CD4-positive, CD25-positive, alpha-beta regulatory T cell (primary cell): Measurements from ENCODE around the gene ALAS1. TPM values are rescaled to one million over a fixed set of nuclear protein-coding genes. Genes with fewer than 3 reads are reported as not detected.

Source experiments
- ATAC-seq, 2 donors: fragments of 150-1000 bp; cut with Tn5 transposase; one replicate each; pipeline ENCODE4 v1.10.0; 2021; ENCODE audit warnings: low read depth in 2 of 2, moderate number of reproducible peaks in 2 of 2, moderate library complexity in 1 of 2
- DNase-seq, 3 donors: peaks; one replicate each; pipeline versions ENCODE4 v3.0.0 to v3.0.0-alpha.2; 2012 to 2022; ENCODE audit warnings: mixed read lengths in 1 of 3
- H3K27ac ChIP-seq: one replicate; pipeline ENCODE4 v1.7.0; 2013; ENCODE audit warnings: mild to moderate bottlenecking, low read length; ENCODE audit not compliant: insufficient read depth, poor library complexity, severe bottlenecking
- H3K27me3 ChIP-seq: one replicate; pipeline ENCODE4 v1.7.0; 2013; ENCODE audit warnings: low read length; ENCODE audit not compliant: control insufficient read depth, insufficient read depth
- H3K36me3 ChIP-seq: one replicate; pipeline ENCODE4 v1.7.0; 2013; ENCODE audit warnings: mild to moderate bottlenecking, low read length, moderate library complexity; ENCODE audit not compliant: control insufficient read depth, insufficient read depth
- H3K4me1 ChIP-seq: 2 replicates; pipeline ENCODE4 v1.7.0; 2013; ENCODE audit warnings: mild to moderate bottlenecking, low read length; ENCODE audit not compliant: insufficient read depth, control insufficient read depth, poor library complexity, severe bottlenecking
- H3K4me3 ChIP-seq: one replicate; pipeline ENCODE4 v1.7.0; 2013; ENCODE audit warnings: low read depth, mild to moderate bottlenecking, low read length, moderate library complexity
- H3K9me3 ChIP-seq, 2 experiments: 1 replicate in 1 of 2; 2 replicates in 1 of 2; pipeline ENCODE4 v1.7.0; 2013; ENCODE audit warnings: low read length in 2 of 2, mild to moderate bottlenecking in 1 of 2, moderate library complexity in 1 of 2; ENCODE audit not compliant: control insufficient read depth in 2 of 2
- H3K27ac Mint-ChIP-seq, 3 donors: one replicate each; pipeline ENCODE4 v1.8.0; 2020 to 2022; ENCODE audit warnings: mild to moderate bottlenecking in 3 of 3, mixed read lengths in 3 of 3, moderate library complexity in 2 of 3
- H3K27me3 Mint-ChIP-seq: one replicate; pipeline ENCODE4 v1.8.0; 2022; ENCODE audit warnings: mild to moderate bottlenecking, mixed read lengths
- H3K36me3 Mint-ChIP-seq: one replicate; pipeline ENCODE4 v1.8.0; 2020; ENCODE audit warnings: mixed read lengths
- H3K4me1 Mint-ChIP-seq, 4 donors: one replicate each; pipeline ENCODE4 v1.8.0; 2020 to 2022; ENCODE audit warnings: mixed read lengths in 4 of 4, mild to moderate bottlenecking in 1 of 4
- H3K4me3 Mint-ChIP-seq, 4 donors: one replicate each; pipeline ENCODE4 v1.8.0; 2020 to 2022; ENCODE audit warnings: mild to moderate bottlenecking in 4 of 4, mixed read lengths in 4 of 4, moderate library complexity in 3 of 4
- H3K9me3 Mint-ChIP-seq, 7 donors: one replicate each; pipeline ENCODE4 v1.8.0; 2020 to 2022; ENCODE audit warnings: mixed read lengths in 7 of 7, mild to moderate bottlenecking in 3 of 7, moderate library complexity in 2 of 7
- polyA plus RNA-seq, 4 donors: library from polyadenylated mRNA; unstranded; fragments of 300-500 nt; fragmentation: Illumina TruSeq; gene quantifications; one replicate each; pipeline ENCODE4 v1.2.3, GENCODE V29; 2021
- total RNA-seq: library from RNA; stranded (reverse); gene quantifications from one replicate; pipeline ENCODE4 v1.2.3, GENCODE V29; 2022

Gene ALAS1
- total and polyA plus RNA-seq, 5 donors from 2014 or later: 17.1 to 41.4 (median 27.7) TPM

- Histone ChIP-seq H3K4me3 (peak overlapping the region; percentile 51), H3K36me3 (peaks cover 99% of the 10 kb centered on the region), H3K4me1 (peaks cover 37% of the 10 kb centered on the region), H3K27ac (no peak overlapping the region), H3K27me3 (no peaks in the 10 kb centered on the region), H3K9me3 (no peaks in the 10 kb centered on the region)
- peak overlapping the region in 2 of 4 donors; percentile 46 to 70 for H3K4me3 Mint-ChIP-seq
- peaks cover 33 to 90% (median 52%) of the 10 kb centered on the region in 4 donors for H3K4me1 Mint-ChIP-seq
- H3K27ac Mint-ChIP-seq: peak overlapping the region; percentile 9 to 94 (median 32)
- H3K9me3 Mint-ChIP-seq: peaks cover 0 to 2% (median 0%) of the 10 kb centered on the region in 7 donors
- DNase-seq: no peak
- no peaks in the 10 kb centered on the region for H3K27me3 Mint-ChIP-seq
- no peak for ATAC-seq
- peaks cover 66% of the 10 kb centered on the region for H3K36me3 Mint-ChIP-seq
These were observed 64.5 kb downstream of the ALAS1 start for GRCh38 chr3:52262447-52262846.

Other genes with a start within 250 kb of the ALAS1 start
- gene GPR62, start 242.8 kb upstream of the ALAS1 start, total RNA-seq: not detected
- gene GPR62, start 242.8 kb upstream of the ALAS1 start, polyA plus RNA-seq: under 1 TPM in 1 of 4 donors, not detected in 3; 0.22 TPM
- 24.6 TPM for gene PCBP4, start 230.7 kb upstream of the ALAS1 start, total RNA-seq
- gene PCBP4, start 230.7 kb upstream of the ALAS1 start, polyA plus RNA-seq: 10 to 100 TPM in 3 of 4 donors, 1 to 10 TPM in 1; 9.6 to 19.4 (median 12.9) TPM
- 45.1 TPM for gene ABHD14B, start 224.1 kb upstream of the ALAS1 start, total RNA-seq
- 10 to 100 TPM; 60.3 to 86.1 (median 78.8) TPM for gene ABHD14B, start 224.1 kb upstream of the ALAS1 start, polyA plus RNA-seq
- gene ABHD14A, start 223.1 kb upstream of the ALAS1 start, total RNA-seq: 12.7 TPM
- 100 to 1,000 TPM in 2 of 4 donors, 10 to 100 TPM in 2; 91.0 to 137 (median 105) TPM for gene ABHD14A, start 223.1 kb upstream of the ALAS1 start, polyA plus RNA-seq
- 6.7 TPM for gene ACY1, start 214.6 kb upstream of the ALAS1 start, total RNA-seq
- gene ACY1, start 214.6 kb upstream of the ALAS1 start, polyA plus RNA-seq: 10 to 100 TPM in 3 of 4 donors, 1 to 10 TPM in 1; 6.4 to 14.7 (median 11.3) TPM
- 1,128 TPM for gene RPL29, start 202.3 kb upstream of the ALAS1 start, total RNA-seq
- gene RPL29, start 202.3 kb upstream of the ALAS1 start, polyA plus RNA-seq: 1,000 to 10,000 TPM; 1,236 to 1,661 (median 1,413) TPM
- 12.7 TPM for gene DUSP7, start 141.6 kb upstream of the ALAS1 start, total RNA-seq
- 1 to 10 TPM; 3.0 to 3.7 (median 3.5) TPM for gene DUSP7, start 141.6 kb upstream of the ALAS1 start, polyA plus RNA-seq
- gene POC1A, start 43.7 kb upstream of the ALAS1 start, total RNA-seq: 1.7 TPM
- 1 to 10 TPM; 1.3 to 3.2 (median 1.9) TPM for gene POC1A, start 43.7 kb upstream of the ALAS1 start, polyA plus RNA-seq
- gene TLR9, start 27.5 kb downstream of the ALAS1 start, total RNA-seq: 0.27 TPM
- under 1 TPM in 1 of 4 donors, not detected in 3; 0.16 TPM for gene TLR9, start 27.5 kb downstream of the ALAS1 start, polyA plus RNA-seq
- 62.4 TPM for gene TWF2, start 41.0 kb downstream of the ALAS1 start, total RNA-seq
- 100 to 1,000 TPM; 116 to 142 (median 131) TPM for gene TWF2, start 41.0 kb downstream of the ALAS1 start, polyA plus RNA-seq
- 80.7 TPM for gene PPM1M, start 47.6 kb downstream of the ALAS1 start, total RNA-seq
- gene PPM1M, start 47.6 kb downstream of the ALAS1 start, polyA plus RNA-seq: 100 to 1,000 TPM in 1 of 4 donors, 10 to 100 TPM in 3; 55.5 to 104 (median 74.9) TPM
- 116 TPM for gene WDR82, start 80.5 kb downstream of the ALAS1 start, total RNA-seq
- 100 to 1,000 TPM in 2 of 4 donors, 10 to 100 TPM in 2; 85.9 to 111 (median 103) TPM for gene WDR82, start 80.5 kb downstream of the ALAS1 start, polyA plus RNA-seq
- gene GLYCTK, start 89.7 kb downstream of the ALAS1 start, total RNA-seq: 41.8 TPM
- gene GLYCTK, start 89.7 kb downstream of the ALAS1 start, polyA plus RNA-seq: 10 to 100 TPM; 11.1 to 17.9 (median 13.1) TPM
- gene DNAH1, start 118.2 kb downstream of the ALAS1 start, total RNA-seq: 59.8 TPM
- gene DNAH1, start 118.2 kb downstream of the ALAS1 start, polyA plus RNA-seq: 1 to 10 TPM in 1 of 4 donors, under 1 TPM in 3; 0.39 to 1.1 (median 0.58) TPM
- 116 TPM for gene BAP1, start 211.8 kb downstream of the ALAS1 start, total RNA-seq
- gene BAP1, start 211.8 kb downstream of the ALAS1 start, polyA plus RNA-seq: 10 to 100 TPM; 12.2 to 17.1 (median 15.2) TPM
- gene PHF7, start 212.5 kb downstream of the ALAS1 start, total RNA-seq: 14.7 TPM
- 10 to 100 TPM in 3 of 4 donors, 1 to 10 TPM in 1; 7.0 to 15.5 (median 12.7) TPM for gene PHF7, start 212.5 kb downstream of the ALAS1 start, polyA plus RNA-seq
- 33.1 TPM for gene SEMA3G, start 246.9 kb downstream of the ALAS1 start, total RNA-seq
- 1 to 10 TPM; 3.2 to 5.4 (median 3.6) TPM for gene SEMA3G, start 246.9 kb downstream of the ALAS1 start, polyA plus RNA-seq